ENCODE measurements around the gene DIPK1B. TPM values are rescaled to one million over a fixed set of nuclear protein-coding genes. Genes with fewer than 3 reads are reported as not detected.

DIPK1B gene
- total and polyA plus RNA-seq, 2 experiments from 2014 or later = 18.7 to 60.0 TPM

DNA sequence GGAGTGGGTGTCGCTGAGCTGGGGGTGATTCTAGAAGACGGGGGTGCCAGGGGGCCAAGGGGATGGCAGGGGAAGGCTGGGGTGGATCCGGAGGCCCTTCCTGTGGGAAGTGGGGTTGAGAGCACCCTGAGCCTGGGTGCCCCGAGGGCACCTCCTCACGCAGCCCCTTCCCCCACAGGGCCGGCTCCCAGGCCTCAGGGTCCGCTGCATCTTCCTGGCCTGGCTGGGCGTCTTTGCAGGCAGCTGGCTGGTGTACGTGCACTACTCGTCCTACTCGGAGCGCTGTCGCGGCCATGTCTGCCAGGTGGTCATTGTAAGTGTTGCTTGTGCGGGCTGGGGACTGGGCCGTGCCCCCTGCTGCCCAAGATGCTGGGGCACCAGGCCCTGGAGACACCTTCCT is 5.0 kb downstream of the DIPK1B start:
- Mint-ChIP-seq H3K27ac (no peak overlapping the region), H3K4me1 (peaks cover 8% of the 10 kb centered on the region), H3K36me3 (ENCODE audit: low read depth) (peaks cover 6% of the 10 kb centered on the region; the same call in 2 of the 3 replicates), H3K9me3 (no peaks in the 10 kb centered on the region), H3K27me3 (ENCODE audit: insufficient read depth, low read depth, poor library complexity) (peaks cover 20% of the 10 kb centered on the region), H3K4me3 (no peak overlapping the region)
- Histone ChIP-seq H3K79me2 (replicated peaks; ENCODE audit: insufficient read depth) (peaks cover 10% of the 10 kb centered on the region; the same call in 1 of the 2 replicates), H3K4me2 (no peak overlapping the region), H3K27ac (ENCODE audit: low read depth) (no peak overlapping the region), H4K20me1 (replicated peaks; ENCODE audit: insufficient read depth) (peaks cover 11% of the 10 kb centered on the region), H3K36me3 (ENCODE audit: insufficient read depth) (no peaks in the 10 kb centered on the region), H2AFZ (no peak overlapping the region), H3F3A (replicated peaks; ENCODE audit: low read depth) (no peaks in the 10 kb centered on the region; the same call in 1 of the 2 replicates), H3K4me1 (ENCODE audit: insufficient read depth) (no peaks in the 10 kb centered on the region; the same call in 1 of the 2 replicates), H3K4me3 (no peak overlapping the region), H3K27me3 (ENCODE audit: insufficient read depth) (no peaks in the 10 kb centered on the region), H3K9me2 (ENCODE audit: insufficient read depth) (no peaks in the 10 kb centered on the region)
- DNase-seq (ENCODE audit: low spot score) (no peak), ATAC-seq (no peak)
- TF ChIP-seq, protein P1, sequence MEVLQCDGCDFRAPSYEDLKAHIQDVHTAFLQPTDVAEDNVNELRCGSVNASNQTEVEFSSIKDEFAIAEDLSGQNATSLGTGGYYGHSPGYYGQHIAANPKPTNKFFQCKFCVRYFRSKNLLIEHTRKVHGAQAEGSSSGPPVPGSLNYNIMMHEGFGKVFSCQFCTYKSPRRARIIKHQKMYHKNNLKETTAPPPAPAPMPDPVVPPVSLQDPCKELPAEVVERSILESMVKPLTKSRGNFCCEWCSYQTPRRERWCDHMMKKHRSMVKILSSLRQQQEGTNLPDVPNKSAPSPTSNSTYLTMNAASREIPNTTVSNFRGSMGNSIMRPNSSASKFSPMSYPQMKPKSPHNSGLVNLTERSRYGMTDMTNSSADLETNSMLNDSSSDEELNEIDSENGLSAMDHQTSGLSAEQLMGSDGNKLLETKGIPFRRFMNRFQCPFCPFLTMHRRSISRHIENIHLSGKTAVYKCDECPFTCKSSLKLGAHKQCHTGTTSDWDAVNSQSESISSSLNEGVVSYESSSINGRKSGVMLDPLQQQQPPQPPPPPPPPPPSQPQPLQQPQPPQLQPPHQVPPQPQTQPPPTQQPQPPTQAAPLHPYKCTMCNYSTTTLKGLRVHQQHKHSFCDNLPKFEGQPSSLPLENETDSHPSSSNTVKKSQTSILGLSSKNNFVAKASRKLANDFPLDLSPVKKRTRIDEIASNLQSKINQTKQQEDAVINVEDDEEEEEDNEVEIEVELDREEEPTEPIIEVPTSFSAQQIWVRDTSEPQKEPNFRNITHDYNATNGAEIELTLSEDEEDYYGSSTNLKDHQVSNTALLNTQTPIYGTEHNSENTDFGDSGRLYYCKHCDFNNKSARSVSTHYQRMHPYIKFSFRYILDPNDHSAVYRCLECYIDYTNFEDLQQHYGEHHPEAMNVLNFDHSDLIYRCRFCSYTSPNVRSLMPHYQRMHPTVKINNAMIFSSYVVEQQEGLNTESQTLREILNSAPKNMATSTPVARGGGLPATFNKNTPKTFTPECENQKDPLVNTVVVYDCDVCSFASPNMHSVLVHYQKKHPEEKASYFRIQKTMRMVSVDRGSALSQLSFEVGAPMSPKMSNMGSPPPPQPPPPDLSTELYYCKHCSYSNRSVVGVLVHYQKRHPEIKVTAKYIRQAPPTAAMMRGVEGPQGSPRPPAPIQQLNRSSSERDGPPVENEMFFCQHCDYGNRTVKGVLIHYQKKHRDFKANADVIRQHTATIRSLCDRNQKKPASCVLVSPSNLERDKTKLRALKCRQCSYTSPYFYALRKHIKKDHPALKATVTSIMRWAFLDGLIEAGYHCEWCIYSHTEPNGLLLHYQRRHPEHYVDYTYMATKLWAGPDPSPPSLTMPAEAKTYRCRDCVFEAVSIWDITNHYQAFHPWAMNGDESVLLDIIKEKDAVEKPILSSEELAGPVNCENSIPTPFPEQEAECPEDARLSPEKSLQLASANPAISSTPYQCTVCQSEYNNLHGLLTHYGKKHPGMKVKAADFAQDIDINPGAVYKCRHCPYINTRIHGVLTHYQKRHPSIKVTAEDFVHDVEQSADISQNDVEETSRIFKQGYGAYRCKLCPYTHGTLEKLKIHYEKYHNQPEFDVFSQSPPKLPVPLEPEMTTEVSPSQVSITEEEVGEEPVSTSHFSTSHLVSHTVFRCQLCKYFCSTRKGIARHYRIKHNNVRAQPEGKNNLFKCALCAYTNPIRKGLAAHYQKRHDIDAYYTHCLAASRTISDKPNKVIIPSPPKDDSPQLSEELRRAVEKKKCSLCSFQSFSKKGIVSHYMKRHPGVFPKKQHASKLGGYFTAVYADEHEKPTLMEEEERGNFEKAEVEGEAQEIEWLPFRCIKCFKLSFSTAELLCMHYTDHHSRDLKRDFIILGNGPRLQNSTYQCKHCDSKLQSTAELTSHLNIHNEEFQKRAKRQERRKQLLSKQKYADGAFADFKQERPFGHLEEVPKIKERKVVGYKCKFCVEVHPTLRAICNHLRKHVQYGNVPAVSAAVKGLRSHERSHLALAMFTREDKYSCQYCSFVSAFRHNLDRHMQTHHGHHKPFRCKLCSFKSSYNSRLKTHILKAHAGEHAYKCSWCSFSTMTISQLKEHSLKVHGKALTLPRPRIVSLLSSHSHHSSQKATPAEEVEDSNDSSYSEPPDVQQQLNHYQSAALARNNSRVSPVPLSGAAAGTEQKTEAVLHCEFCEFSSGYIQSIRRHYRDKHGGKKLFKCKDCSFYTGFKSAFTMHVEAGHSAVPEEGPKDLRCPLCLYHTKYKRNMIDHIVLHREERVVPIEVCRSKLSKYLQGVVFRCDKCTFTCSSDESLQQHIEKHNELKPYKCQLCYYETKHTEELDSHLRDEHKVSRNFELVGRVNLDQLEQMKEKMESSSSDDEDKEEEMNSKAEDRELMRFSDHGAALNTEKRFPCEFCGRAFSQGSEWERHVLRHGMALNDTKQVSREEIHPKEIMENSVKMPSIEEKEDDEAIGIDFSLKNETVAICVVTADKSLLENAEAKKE (CRISPR knock-in tag; IDR thresholded peaks at IDR 0.05) = no peak
- TF ChIP-seq POLR2AphosphoS5 (IDR thresholded peaks at IDR 0.05; ENCODE audit: low read depth) = no peak
- TF ChIP-seq, protein P2, sequence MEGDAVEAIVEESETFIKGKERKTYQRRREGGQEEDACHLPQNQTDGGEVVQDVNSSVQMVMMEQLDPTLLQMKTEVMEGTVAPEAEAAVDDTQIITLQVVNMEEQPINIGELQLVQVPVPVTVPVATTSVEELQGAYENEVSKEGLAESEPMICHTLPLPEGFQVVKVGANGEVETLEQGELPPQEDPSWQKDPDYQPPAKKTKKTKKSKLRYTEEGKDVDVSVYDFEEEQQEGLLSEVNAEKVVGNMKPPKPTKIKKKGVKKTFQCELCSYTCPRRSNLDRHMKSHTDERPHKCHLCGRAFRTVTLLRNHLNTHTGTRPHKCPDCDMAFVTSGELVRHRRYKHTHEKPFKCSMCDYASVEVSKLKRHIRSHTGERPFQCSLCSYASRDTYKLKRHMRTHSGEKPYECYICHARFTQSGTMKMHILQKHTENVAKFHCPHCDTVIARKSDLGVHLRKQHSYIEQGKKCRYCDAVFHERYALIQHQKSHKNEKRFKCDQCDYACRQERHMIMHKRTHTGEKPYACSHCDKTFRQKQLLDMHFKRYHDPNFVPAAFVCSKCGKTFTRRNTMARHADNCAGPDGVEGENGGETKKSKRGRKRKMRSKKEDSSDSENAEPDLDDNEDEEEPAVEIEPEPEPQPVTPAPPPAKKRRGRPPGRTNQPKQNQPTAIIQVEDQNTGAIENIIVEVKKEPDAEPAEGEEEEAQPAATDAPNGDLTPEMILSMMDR (conservative IDR thresholded peaks at IDR 0.05; ENCODE audit: low read depth in 2 of 2) = no peak
- no peak for TF ChIP-seq JUNB (IDR thresholded peaks at IDR 0.05; ENCODE audit: unreplicated experiment)
- no peak for TF ChIP-seq CREB1 (CRISPR knock-in tag; IDR thresholded peaks at IDR 0.05; ENCODE audit: low read depth)
- TF ChIP-seq ZNF114 (CRISPR knock-in tag; IDR thresholded peaks at IDR 0.05) = no peak
- TF ChIP-seq EZH2phosphoT487 (IDR thresholded peaks at IDR 0.05; ENCODE audit: unreplicated experiment) = no peak
- no peak for TF ChIP-seq STAT1 (IDR thresholded peaks at IDR 0.05; ENCODE audit: unreplicated experiment)
- no peak for TF ChIP-seq EZH2 (IDR thresholded peaks at IDR 0.05; ENCODE audit: low read depth, unreplicated experiment)

Data from GM23338 (cell line).